Tibial artery (tissue), 4 donors: ENCODE data around the gene RNF4.

Experiments used
- DNase-seq, 2 donors: peaks; one replicate each; pipeline ENCODE4 v3.0.0-alpha.2; 2019
- H3K27ac ChIP-seq, 2 donors: fragments of 200-600 bp; sonication (generic) in 1 of 2; 1 replicate in 1 of 2; 2 replicates in 1 of 2; pipeline ENCODE4 v1.5.1; 2018 to 2019; ENCODE audit warnings: mild to moderate bottlenecking in 1 of 2
- H3K27me3 ChIP-seq, 2 donors: fragments of 200-600 bp; sonication (generic) in 1 of 2; one replicate each; pipeline versions ENCODE4 v1.5.1 to v1.6.0; 2016 to 2019
- H3K36me3 ChIP-seq, 3 donors: fragments of 200-600 bp; sonication (generic) in 2 of 3; one replicate each; pipeline ENCODE4 v1.5.1; 2016 to 2019; ENCODE audit warnings: mild to moderate bottlenecking in 2 of 3
- H3K4me1 ChIP-seq, 4 donors: fragments of 200-600 bp; sonication (generic) in 2 of 4; 1 replicate in 3 of 4; 2 replicates in 1 of 4; pipeline ENCODE4 v1.5.1; 2016 to 2019
- H3K4me3 ChIP-seq, 2 donors: fragments of 200-600 bp; sonication (generic) in 1 of 2; 1 replicate in 1 of 2; 2 replicates in 1 of 2; pipeline ENCODE4 v1.5.1; 2018 to 2019; ENCODE audit warnings: mild to moderate bottlenecking in 2 of 2
- H3K9me3 ChIP-seq, 3 donors: fragments of 200-600 bp; sonication (generic) in 1 of 3; one replicate each; pipeline ENCODE4 v1.5.1; 2016 to 2019
- intact Hi-C: fragments of 100-400 bp; cut with DNase I; formaldehyde crosslinking; loops from one replicate; pipeline ENCODE4 v1.15.0; 2023; ENCODE audit warnings: low total_unique reads
- TF ChIP-seq, protein P1 (sequence below), 2 experiments: fragments of 200-600 bp in 1 of 2; fragments of 450-650 bp in 1 of 2; IDR thresholded peaks; one replicate each; pipeline ENCODE4 v1.5.1; 2017 to 2019; ENCODE audit warnings: antibody characterized with exemption in 2 of 2, mild to moderate bottlenecking in 1 of 2, moderate library complexity in 1 of 2

Gene RNF4

DNA sequence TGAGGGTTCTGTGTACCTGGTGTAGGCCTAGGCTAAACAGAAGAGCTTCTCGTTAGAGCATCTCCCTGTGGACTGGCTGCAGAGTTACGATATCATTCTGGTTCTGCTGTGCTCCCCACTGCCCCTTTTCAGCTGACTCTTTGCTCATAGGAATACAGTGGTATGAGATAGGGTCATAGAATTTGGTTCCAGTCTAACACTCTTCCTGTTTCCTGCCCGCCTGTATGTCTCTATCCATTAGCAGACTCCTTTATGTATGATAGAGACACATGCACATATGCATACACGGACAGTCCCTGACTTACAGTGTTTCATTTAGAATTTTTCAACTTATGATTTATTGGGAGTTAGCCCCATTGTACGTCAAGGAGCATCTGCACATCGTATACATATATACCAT is 15.3 kb downstream of the RNF4 start:
- Histone ChIP-seq H3K27me3 (no peaks in the 10 kb centered on the region), H3K9me3 (no peaks in the 10 kb centered on the region), H3K27ac (no peak overlapping the region), H3K36me3 (peaks cover 0 to 4% (median 3%) of the 10 kb centered on the region in 3 donors), H3K4me1 (peaks cover 0 to 70% (median 39%) of the 10 kb centered on the region in 4 donors), H3K4me3 (no peak overlapping the region)
- TF ChIP-seq, protein P1, sequence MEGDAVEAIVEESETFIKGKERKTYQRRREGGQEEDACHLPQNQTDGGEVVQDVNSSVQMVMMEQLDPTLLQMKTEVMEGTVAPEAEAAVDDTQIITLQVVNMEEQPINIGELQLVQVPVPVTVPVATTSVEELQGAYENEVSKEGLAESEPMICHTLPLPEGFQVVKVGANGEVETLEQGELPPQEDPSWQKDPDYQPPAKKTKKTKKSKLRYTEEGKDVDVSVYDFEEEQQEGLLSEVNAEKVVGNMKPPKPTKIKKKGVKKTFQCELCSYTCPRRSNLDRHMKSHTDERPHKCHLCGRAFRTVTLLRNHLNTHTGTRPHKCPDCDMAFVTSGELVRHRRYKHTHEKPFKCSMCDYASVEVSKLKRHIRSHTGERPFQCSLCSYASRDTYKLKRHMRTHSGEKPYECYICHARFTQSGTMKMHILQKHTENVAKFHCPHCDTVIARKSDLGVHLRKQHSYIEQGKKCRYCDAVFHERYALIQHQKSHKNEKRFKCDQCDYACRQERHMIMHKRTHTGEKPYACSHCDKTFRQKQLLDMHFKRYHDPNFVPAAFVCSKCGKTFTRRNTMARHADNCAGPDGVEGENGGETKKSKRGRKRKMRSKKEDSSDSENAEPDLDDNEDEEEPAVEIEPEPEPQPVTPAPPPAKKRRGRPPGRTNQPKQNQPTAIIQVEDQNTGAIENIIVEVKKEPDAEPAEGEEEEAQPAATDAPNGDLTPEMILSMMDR (IDR thresholded peaks at IDR 0.05) = no peak
- DNase-seq = no peak
- intact Hi-C loops = no loop called here

- Histone ChIP-seq H3K4me1 (peaks cover 0 to 73% (median 40%) of the 10 kb centered on the region in 4 donors), H3K36me3 (peaks cover 0 to 8% (median 7%) of the 10 kb centered on the region in 3 donors), H3K9me3 (no peaks in the 10 kb centered on the region), H3K27ac (no peak overlapping the region), H3K27me3 (no peaks in the 10 kb centered on the region), H3K4me3 (no peak overlapping the region)
- intact Hi-C loops = no loop called here
- TF ChIP-seq, protein P1 (IDR thresholded peaks at IDR 0.05) = no peak
- peak; percentile 81 to 83 for DNase-seq
These were observed 16.1 kb downstream of the RNF4 start for GRCh38 chr4:2484993-2485392.

DNA sequence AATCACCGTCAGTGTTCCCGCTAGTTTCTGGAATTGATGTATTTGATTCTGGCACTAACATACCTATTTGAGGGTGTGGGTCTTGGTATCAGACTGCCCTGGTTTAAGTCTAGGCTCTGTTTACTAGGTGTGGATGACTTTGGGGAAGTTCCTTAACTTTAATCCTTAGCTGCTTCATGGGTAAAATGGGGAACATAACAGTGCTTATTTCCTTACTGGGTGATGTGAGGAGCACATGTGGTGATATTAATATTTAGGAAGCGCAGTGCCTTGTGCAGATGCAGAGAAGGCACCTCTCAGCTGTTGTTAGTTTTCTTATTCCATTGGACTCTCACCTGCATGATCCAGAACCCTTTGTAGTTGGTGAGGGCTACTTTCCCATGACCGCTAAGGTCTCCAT is 17.1 kb downstream of the RNF4 start:
- peaks cover 0 to 63% (median 36%) of the 10 kb centered on the region in 4 donors for H3K4me1 ChIP-seq
- H3K27me3 ChIP-seq = no peaks in the 10 kb centered on the region
- no peaks in the 10 kb centered on the region for H3K9me3 ChIP-seq
- H3K36me3 ChIP-seq = peaks cover 6 to 14% (median 13%) of the 10 kb centered on the region in 3 donors
- H3K4me3 ChIP-seq = no peak overlapping the region
- intact Hi-C loops = no loop called here
- no peak for DNase-seq
- H3K27ac ChIP-seq = no peak overlapping the region
- TF ChIP-seq, protein P1 (IDR thresholded peaks at IDR 0.05) = no peak

GRCh38 chr4:2486981-2487380 is 18.1 kb downstream of the RNF4 start:
- TF ChIP-seq, protein P1 (IDR thresholded peaks at IDR 0.05) = no peak
- Histone ChIP-seq H3K36me3 (peaks cover 16 to 25% (median 21%) of the 10 kb centered on the region in 3 donors), H3K27ac (no peak overlapping the region), H3K4me3 (no peak overlapping the region), H3K9me3 (no peaks in the 10 kb centered on the region), H3K27me3 (no peaks in the 10 kb centered on the region), H3K4me1 (peaks cover 0 to 53% (median 29%) of the 10 kb centered on the region in 4 donors)
- intact Hi-C loops = no loop called here
- DNase-seq = no peak

DNA sequence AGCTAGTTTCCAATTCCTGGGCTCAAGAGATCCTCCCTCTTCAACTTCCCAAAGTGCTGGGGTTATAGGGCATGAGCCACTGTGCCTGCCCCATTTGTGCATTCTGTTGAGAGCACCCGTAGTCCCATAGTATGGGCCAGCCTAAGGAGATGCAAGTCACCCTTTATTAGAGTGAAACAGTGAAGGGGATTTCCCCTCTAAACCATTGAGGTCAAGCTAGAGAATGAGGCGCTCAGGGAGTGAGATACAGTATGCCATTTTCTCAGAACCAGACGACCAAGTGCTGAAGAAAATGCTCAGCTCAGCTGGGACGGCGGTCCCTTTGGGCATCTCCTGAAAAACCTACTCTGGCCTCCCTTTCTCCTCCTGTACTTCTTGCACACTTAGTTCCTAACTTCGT is 18.7 kb downstream of the RNF4 start:
- H3K27me3 ChIP-seq = no peaks in the 10 kb centered on the region
- no peak overlapping the region for H3K4me3 ChIP-seq
- intact Hi-C loops = no loop called here
- no peak overlapping the region for H3K27ac ChIP-seq
- no peaks in the 10 kb centered on the region for H3K9me3 ChIP-seq
- DNase-seq = no peak
- TF ChIP-seq, protein P1 (IDR thresholded peaks at IDR 0.05) = no peak
- peaks cover 0 to 47% (median 22%) of the 10 kb centered on the region in 4 donors for H3K4me1 ChIP-seq
- peaks cover 22 to 31% (median 27%) of the 10 kb centered on the region in 3 donors for H3K36me3 ChIP-seq
